IMR-90 (cell line): ENCODE results near the gene ADH1A. TPM values are rescaled to one million over a fixed set of nuclear protein-coding genes. Genes with fewer than 3 reads are reported as not detected.

Source experiments
- ATAC-seq: fragments of 200-7000 bp; cut with Tn5 transposase; 2 replicates; pipeline ENCODE4 v1.9.1; 2020; ENCODE audit warnings: low read depth, mild to moderate bottlenecking, moderate library complexity
- BruUV-seq: library from RNA; stranded (reverse); fragments of 400-500 nt; replicated peaks from 2 replicates; lab custom pipeline; 2021; lab: Mats Ljungman, UMichigan
- CTCF ChIA-PET: fragments of 300-600 bp; formaldehyde crosslinking; extraction: SDS; loops from one replicate; lab custom pipeline; 2021; ENCODE audit warnings: antibody characterized with exemption; lab: Yijun Ruan, JAX
- POLR2A ChIA-PET: fragments of 300-600 bp; sonication (Branson Sonifier 250); formaldehyde crosslinking; loops from one replicate; lab custom pipeline; 2022; ENCODE audit warnings: antibody characterized with exemption; ENCODE audit not compliant: unreplicated experiment; lab: Charles Lee
- DNase-seq: peaks from one replicate; pipeline ENCODE4 v3.0.0; 2013
- H2AFZ ChIP-seq: replicated peaks from 2 replicates; pipeline ENCODE3; 2013; ENCODE audit warnings: low read length, mild to moderate bottlenecking; ENCODE audit not compliant: poor library complexity
- H2AK5ac ChIP-seq: 2 replicates; pipeline ENCODE4 v1.6.1; 2013; ENCODE audit warnings: low read depth, low read length, inconsistent platforms
- H2AK9ac ChIP-seq: replicated peaks from 2 replicates; pipeline ENCODE3; 2013; ENCODE audit warnings: mild to moderate bottlenecking, low read depth, low read length, moderate library complexity; ENCODE audit not compliant: poor library complexity
- H2BK120ac ChIP-seq: 2 replicates; pipeline ENCODE4 v1.6.1; 2013; ENCODE audit warnings: low read depth, low read length, inconsistent platforms
- H2BK15ac ChIP-seq: 3 replicates; pipeline ENCODE4 v1.6.1; 2013; ENCODE audit warnings: low read depth, low read length, inconsistent platforms
- H2BK20ac ChIP-seq: 2 replicates; pipeline ENCODE4 v1.6.1; 2013; ENCODE audit warnings: low read depth, mild to moderate bottlenecking, inconsistent platforms, low read length, moderate library complexity
- H2BK5ac ChIP-seq: 2 replicates; pipeline ENCODE4 v1.6.1; 2013; ENCODE audit warnings: mild to moderate bottlenecking, low read depth, low read length, inconsistent platforms; ENCODE audit not compliant: poor library complexity, severe bottlenecking
- H3K14ac ChIP-seq: replicated peaks from 2 replicates; pipeline ENCODE4 v1.6.1; 2013; ENCODE audit warnings: low read depth, low read length, inconsistent platforms
- H3K18ac ChIP-seq: 2 replicates; pipeline ENCODE4 v1.6.1; 2013; ENCODE audit warnings: low read depth, low read length, control low read depth
- H3K23ac ChIP-seq: 2 replicates; pipeline ENCODE4 v1.6.1; 2013; ENCODE audit warnings: low read depth, low read length, inconsistent platforms
- H3K27ac ChIP-seq: 2 replicates; pipeline ENCODE4 v1.5.1; 2013; ENCODE audit warnings: mild to moderate bottlenecking, control low read depth, low read length; ENCODE audit not compliant: insufficient read depth
- H3K27me3 ChIP-seq: 2 replicates; pipeline ENCODE4 v1.6.1; 2013; ENCODE audit warnings: low read length; ENCODE audit not compliant: control insufficient read depth, insufficient read depth
- H3K36me3 ChIP-seq: 2 replicates; pipeline ENCODE4 v1.6.1; 2013; ENCODE audit warnings: low read length, mixed read lengths; ENCODE audit not compliant: control insufficient read depth, insufficient read depth
- H3K4ac ChIP-seq: 2 replicates; pipeline ENCODE4 v1.6.1; 2013; ENCODE audit warnings: low read depth, low read length, inconsistent platforms
- H3K4me1 ChIP-seq: 2 replicates; pipeline ENCODE4 v1.6.1; 2013; ENCODE audit warnings: low read length, mixed read lengths; ENCODE audit not compliant: control insufficient read depth, insufficient read depth
- H3K4me2 ChIP-seq: 2 replicates; pipeline ENCODE4 v1.6.1; 2013; ENCODE audit warnings: low read depth, mild to moderate bottlenecking, control low read depth, low read length, moderate library complexity
- H3K4me3 ChIP-seq: 2 replicates; pipeline ENCODE4 v1.5.1; 2013; ENCODE audit warnings: low read depth, mild to moderate bottlenecking, control low read depth, low read length, moderate library complexity; ENCODE audit not compliant: insufficient read depth
- H3K56ac ChIP-seq: 2 replicates; pipeline ENCODE4 v1.6.1; 2013; ENCODE audit warnings: low read length, inconsistent platforms; ENCODE audit not compliant: insufficient read depth; ENCODE audit errors: extremely low read depth
- H3K79me1 ChIP-seq, 2 experiments: 2 replicates each; pipeline ENCODE4 v1.6.1; 2013; ENCODE audit warnings: low read length in 2 of 2, inconsistent platforms in 1 of 2, low read depth in 1 of 2
- H3K9ac ChIP-seq: 2 replicates; pipeline ENCODE4 v1.6.1; 2013; ENCODE audit warnings: low read depth, low read length, control low read depth
- H3K9me1 ChIP-seq: 2 replicates; pipeline ENCODE4 v1.6.1; 2013; ENCODE audit warnings: low read length, inconsistent platforms; ENCODE audit not compliant: insufficient read depth
- H3K9me3 ChIP-seq: 2 replicates; pipeline ENCODE4 v1.6.1; 2013; ENCODE audit warnings: low read length; ENCODE audit not compliant: control insufficient read depth, insufficient read depth
- H4K20me1 ChIP-seq: 2 replicates; pipeline ENCODE4 v1.6.1; 2013; ENCODE audit warnings: low read length, inconsistent platforms; ENCODE audit not compliant: insufficient read depth
- H4K5ac ChIP-seq: 2 replicates; pipeline ENCODE4 v1.6.1; 2013; ENCODE audit warnings: mild to moderate bottlenecking, low read depth, low read length, control low read depth
- H4K8ac ChIP-seq, 2 experiments: 2 replicates each; pipeline ENCODE4 v1.6.1; 2013; ENCODE audit warnings: low read depth in 2 of 2, low read length in 2 of 2, control low read depth in 1 of 2, inconsistent platforms in 1 of 2
- H4K91ac ChIP-seq: 2 replicates; pipeline ENCODE4 v1.6.1; 2013; ENCODE audit warnings: low read depth, low read length, inconsistent platforms; ENCODE audit not compliant: insufficient read depth
- CEBPB ChIP-seq: IDR thresholded peaks from 2 replicates; pipeline ENCODE4 v1.6.1; 2012; ENCODE audit warnings: low read depth, low read length, improper control_type of control experiment
- CTCF ChIP-seq: conservative IDR thresholded peaks from 2 replicates; pipeline ENCODE4 v1.5.1; 2012; ENCODE audit warnings: mild to moderate bottlenecking, low read depth, low read length, improper control_type of control experiment
- FOS ChIP-seq: fragments of 150-350 bp; IDR thresholded peaks from 2 replicates; pipeline ENCODE4 v1.6.1; 2016; ENCODE audit warnings: low read depth, low read length
- MXI1 ChIP-seq: IDR thresholded peaks from 2 replicates; pipeline ENCODE4 v1.6.1; 2012; ENCODE audit warnings: low read depth, mild to moderate bottlenecking, low read length, moderate library complexity, borderline replicate concordance
- RFX5 ChIP-seq: IDR thresholded peaks from 2 replicates; pipeline ENCODE4 v1.8.0; 2012; ENCODE audit warnings: low read depth, mild to moderate bottlenecking, low read length, moderate library complexity
- dilution Hi-C: fragments of 300-500 bp; cut with HindIII; formaldehyde crosslinking; loops from one replicate; pipeline ENCODE4 v1.14.3; 2018; ENCODE audit warnings: low sequenced_read_pairs; ENCODE audit not compliant: unreplicated experiment
- in situ Hi-C: fragments of 300-500 bp; cut with MboI; formaldehyde crosslinking; loops from 3 replicates; pipeline ENCODE4 v1.14.3; 2019; ENCODE audit warnings: low sequenced_read_pairs, inconsistent platforms, mixed read lengths
- intact Hi-C: fragments of 100-400 bp; cut with micrococcal nuclease; formaldehyde crosslinking; loops from 2 replicates; pipeline ENCODE4 v1.10.0; 2022
- polyA plus RNA-seq, 3 experiments: library from polyadenylated mRNA; depleted of rRNA; stranded (reverse); fragments of >200 nt; gene quantifications; 2 replicates each; pipeline ENCODE4 v1.2.3, GENCODE V29; 2012; ENCODE audit warnings: low replicate concordance in 1 of 3
- total RNA-seq: library from RNA; depleted of rRNA; stranded (reverse); fragments of >200 nt; gene quantifications from 2 replicates; pipeline ENCODE4 v1.2.3, GENCODE V29; 2012

Gene ADH1A
- total and polyA plus RNA-seq, 2 of the 4 experiments (the other 2 are of a cell fraction) = not detected

- Histone ChIP-seq H3K4me3 (no peak overlapping the region), H3K36me3 (no peaks in the 10 kb centered on the region), H2AFZ (no peak overlapping the region), H3K23ac (no peak overlapping the region), H2AK9ac (no peak overlapping the region), H4K5ac (no peak overlapping the region), H3K9me3 (no peaks in the 10 kb centered on the region), H3K9me1 (no peaks in the 10 kb centered on the region), H3K4me1 (no peaks in the 10 kb centered on the region), H3K27ac (no peak overlapping the region), H3K4me2 (no peak overlapping the region), H3K27me3 (no peaks in the 10 kb centered on the region), H2BK15ac (no peak overlapping the region), H4K20me1 (no peaks in the 10 kb centered on the region), H3K18ac (no peak overlapping the region), H2BK120ac (no peak overlapping the region), H3K56ac (no peak overlapping the region), H3K79me1 (no peaks in the 10 kb centered on the region), H3K4ac (no peak overlapping the region), H2BK5ac (no peak overlapping the region), H3K9ac (no peak overlapping the region), H2BK20ac (no peak overlapping the region), H4K8ac (no peak overlapping the region), H2AK5ac (no peak overlapping the region), H4K91ac (no peak overlapping the region), H3K14ac (no peak overlapping the region)
- no TSS peak for BruUV-seq
- in situ Hi-C loops = no loop called here
- no peak for DNase-seq
- no peak for ATAC-seq
- CTCF ChIA-PET = no interaction called here
- intact Hi-C loops = no loop called here
- POLR2A ChIA-PET = no interaction called here
- dilution Hi-C loops = no loop called here
- no peak for TF ChIP-seq CTCF
- TF ChIP-seq MXI1 = no peak
- no peak for TF ChIP-seq CEBPB
- TF ChIP-seq RFX5 = no peak
- no peak for TF ChIP-seq FOS
Measured at GRCh38 chr4:99285387-99285786, 5.4 kb downstream of the ADH1A start.
